ENCODE results near the gene ACBD6.

The ACBD6 gene

GRCh38 chr1:180269645-180270529 lies 232.5 kb downstream of the ACBD6 start:
- DNase-seq (ENCODE audit: low spot score): no peak

- no peak for DNase-seq (ENCODE audit: low spot score)
These were observed 233.8 kb downstream of the ACBD6 start for GRCh38 chr1:180268556-180269075.

- no peak for DNase-seq (ENCODE audit: low spot score)
These were observed 234.4 kb downstream of the ACBD6 start for GRCh38 chr1:180267761-180268555.

DNA sequence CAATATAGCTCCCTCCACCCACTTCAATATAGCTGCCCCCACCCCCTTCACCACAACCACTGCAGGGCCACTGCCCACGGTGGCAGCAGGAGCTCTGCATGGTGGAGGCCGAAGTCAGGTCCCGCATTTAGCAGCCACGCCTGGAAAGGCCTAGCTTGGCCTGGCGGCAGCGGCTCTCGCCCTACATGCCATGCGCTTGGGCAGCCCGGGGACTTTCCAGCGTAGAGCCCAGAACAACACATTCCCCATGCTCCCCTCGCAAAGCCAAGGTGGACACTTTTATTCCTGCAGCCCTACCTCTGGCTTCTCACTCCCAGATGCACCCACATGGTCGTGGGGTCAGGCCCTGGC lies 235.2 kb downstream of the ACBD6 start:
- no peak for DNase-seq (ENCODE audit: low spot score)

- no peak for DNase-seq (ENCODE audit: low spot score)
These were observed 235.8 kb downstream of the ACBD6 start for GRCh38 chr1:180266275-180267210.

DNA sequence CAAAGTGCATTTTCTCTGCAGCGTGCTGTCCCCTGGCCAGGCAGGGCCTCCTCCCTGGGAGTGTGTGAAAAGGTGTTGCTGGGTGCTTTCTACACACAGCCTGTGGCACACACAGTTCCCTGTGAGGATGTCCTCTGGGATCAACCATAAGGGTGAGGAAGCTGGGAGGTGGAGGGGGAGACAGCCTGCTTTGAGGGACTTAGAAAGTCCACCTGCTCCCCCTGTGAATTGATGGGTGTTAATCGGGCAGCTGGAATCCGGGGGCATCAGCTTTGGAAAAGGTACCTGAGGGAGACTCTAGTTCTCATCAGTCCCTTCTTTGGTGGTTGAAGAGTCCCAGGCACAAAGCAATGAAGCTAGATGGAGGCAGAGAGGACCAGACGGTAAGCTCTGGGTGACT lies 236.5 kb downstream of the ACBD6 start:
- DNase-seq (ENCODE audit: low spot score): no peak

GRCh38 chr1:180265201-180265600 lies 237.2 kb downstream of the ACBD6 start:
- DNase-seq (ENCODE audit: low spot score): no peak

GRCh38 chr1:180264595-180264994 lies 237.8 kb downstream of the ACBD6 start:
- DNase-seq (ENCODE audit: low spot score): no peak

DNA sequence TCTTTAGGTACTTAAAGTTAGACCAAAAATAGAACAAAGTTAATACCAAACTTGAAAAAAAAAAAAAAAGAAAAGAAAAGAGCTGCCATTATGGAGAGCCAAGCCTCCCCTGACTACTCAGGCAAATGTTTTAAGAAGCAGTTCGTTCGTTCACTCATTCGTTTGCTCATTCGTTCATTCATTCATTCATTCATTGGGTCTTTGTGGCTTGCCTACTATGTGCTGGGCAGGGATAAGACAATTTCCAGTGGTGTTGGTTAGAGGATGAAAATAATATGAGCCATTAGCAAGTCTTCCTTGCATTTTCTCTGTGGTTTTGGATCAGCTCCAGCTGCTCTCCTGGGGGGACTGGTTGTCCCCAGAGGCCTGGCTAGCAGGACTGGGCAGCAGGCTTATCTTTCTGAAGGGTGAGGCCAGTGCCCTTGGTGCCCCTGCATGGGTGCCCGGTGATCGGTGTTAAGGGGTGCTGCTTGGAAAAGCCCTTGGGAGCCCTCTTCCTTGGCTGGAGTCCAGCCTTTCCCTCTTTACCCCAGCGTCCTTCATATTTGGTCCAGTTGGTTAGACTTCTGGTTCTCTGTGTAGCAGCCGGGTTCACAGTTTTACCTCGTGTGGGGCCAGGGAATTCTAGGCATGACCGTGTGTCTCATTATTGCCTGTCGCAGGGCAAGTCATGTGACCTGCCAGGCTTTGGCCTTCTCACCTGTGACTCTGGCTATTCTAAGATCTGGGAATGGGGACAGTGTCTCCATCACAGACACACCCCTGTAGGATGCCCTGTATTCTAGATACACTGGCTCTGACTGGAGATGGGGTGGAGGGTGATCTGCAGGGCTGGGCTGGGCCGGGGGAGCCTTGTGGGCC lies 239.5 kb downstream of the ACBD6 start:
- DNase-seq (ENCODE audit: low spot score): no peak

GRCh38 chr1:180261524-180262155 lies 240.7 kb downstream of the ACBD6 start:
- no peak for DNase-seq (ENCODE audit: low spot score)

- DNase-seq (ENCODE audit: low spot score): no peak
These were observed 241.3 kb downstream of the ACBD6 start for GRCh38 chr1:180261030-180261429.

GRCh38 chr1:180260541-180260940 lies 241.8 kb downstream of the ACBD6 start:
- no peak for DNase-seq (ENCODE audit: low spot score)

GRCh38 chr1:180259431-180260338 lies 242.7 kb downstream of the ACBD6 start:
- no peak for DNase-seq (ENCODE audit: low spot score)

GRCh38 chr1:180258935-180259334 lies 243.4 kb downstream of the ACBD6 start:
- DNase-seq (ENCODE audit: low spot score): no peak

GRCh38 chr1:180258290-180258689 lies 244.1 kb downstream of the ACBD6 start:
- DNase-seq (ENCODE audit: low spot score): no peak

DNA sequence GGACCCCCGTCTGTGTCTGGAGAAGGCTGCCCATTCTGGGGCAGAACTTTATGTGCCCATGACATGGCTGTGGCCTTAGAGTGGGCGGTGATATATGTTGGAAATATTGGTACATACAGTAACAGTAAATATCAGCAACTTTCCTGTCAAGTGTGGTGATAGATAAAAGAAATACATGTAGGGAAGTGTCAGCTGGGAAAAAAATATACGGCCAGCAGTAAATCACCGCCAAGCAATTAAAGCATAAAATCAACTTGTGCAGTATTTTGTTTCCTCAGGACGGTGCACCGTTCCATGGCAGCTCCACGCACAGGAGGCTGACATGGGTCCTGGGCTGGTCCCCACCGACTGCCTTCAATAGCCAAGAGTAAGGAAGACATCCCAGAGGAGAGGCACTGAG lies 244.9 kb downstream of the ACBD6 start:
- DNase-seq (ENCODE audit: low spot score): no peak

GRCh38 chr1:180257028-180257386 lies 245.4 kb downstream of the ACBD6 start:
- DNase-seq (ENCODE audit: low spot score): no peak

DNA sequence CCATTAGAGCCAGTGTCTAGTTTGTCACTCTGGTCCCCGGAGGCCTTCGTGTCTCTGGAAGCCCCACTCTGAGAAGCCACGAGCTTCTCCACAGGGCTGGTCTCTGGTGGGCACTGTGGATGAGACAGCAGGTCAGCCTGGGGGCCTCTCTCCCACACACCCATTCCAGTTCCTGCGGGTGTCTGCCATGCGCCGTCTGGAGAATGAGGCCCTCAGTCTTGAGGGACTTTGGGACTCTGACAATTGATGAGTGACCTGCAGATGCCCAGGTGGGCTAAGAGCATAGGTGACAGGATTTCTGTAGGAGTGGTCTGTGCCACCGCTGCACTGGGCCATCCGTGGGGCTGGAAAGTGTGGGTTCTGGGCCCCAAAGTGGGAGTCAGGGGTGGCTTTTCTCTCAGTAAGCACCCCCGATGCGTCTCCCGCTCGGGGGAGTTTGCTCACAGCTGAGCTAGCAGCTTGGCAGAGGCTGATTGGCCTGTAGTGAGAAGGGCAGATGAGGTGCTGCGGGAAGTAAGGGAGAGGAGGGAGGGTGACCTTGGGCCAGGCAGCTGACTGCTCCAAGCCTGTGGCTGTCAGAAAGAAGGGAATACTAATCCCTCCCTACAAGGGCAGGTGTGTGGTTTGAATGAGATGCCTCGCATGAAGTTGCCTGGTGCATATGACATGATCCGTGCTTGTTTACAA lies 245.9 kb downstream of the ACBD6 start:
- DNase-seq (ENCODE audit: low spot score): no peak

Data from Ammon's horn (tissue), 1 donor.